MM.1S (cell line): Measurements from ENCODE around the gene IL1RAPL1.

Experiments
- DNase-seq: peaks from one replicate; pipeline ENCODE4 v3.0.0-alpha.2; 2015
- H2AFZ ChIP-seq: fragments of 300-600 bp; sonication (generic); 2 replicates; pipeline ENCODE4 v1.6.0; 2016; ENCODE audit warnings: antibody characterized with exemption, low read length
- H3F3A ChIP-seq: fragments of 300-600 bp; sonication (generic); 2 replicates; pipeline ENCODE4 v1.6.1; 2016; ENCODE audit warnings: mild to moderate bottlenecking, antibody characterized with exemption, low read length, moderate library complexity, mixed read lengths; ENCODE audit not compliant: insufficient read depth
- H3K27ac ChIP-seq: fragments of 300-600 bp; sonication (generic); 2 replicates; pipeline ENCODE4 v1.5.1; 2016; ENCODE audit warnings: mild to moderate bottlenecking, low read length
- H3K27me3 ChIP-seq: fragments of 300-600 bp; sonication (generic); replicated peaks from 2 replicates; pipeline ENCODE4 v1.6.0; 2016; ENCODE audit warnings: low read length; ENCODE audit not compliant: insufficient read depth
- H3K36me3 ChIP-seq: fragments of 300-600 bp; sonication (generic); replicated peaks from 2 replicates; pipeline ENCODE4 v1.6.1; 2016; ENCODE audit warnings: mild to moderate bottlenecking, low read length, mixed read lengths; ENCODE audit not compliant: insufficient read depth
- H3K4me1 ChIP-seq: fragments of 300-600 bp; sonication (generic); 2 replicates; pipeline ENCODE4 v1.6.1; 2016; ENCODE audit warnings: low read length, mixed read lengths
- H3K4me2 ChIP-seq: fragments of 300-600 bp; sonication (generic); 2 replicates; pipeline ENCODE4 v1.6.0; 2016; ENCODE audit warnings: low read depth, low read length
- H3K4me3 ChIP-seq: fragments of 300-600 bp; sonication (generic); 2 replicates; pipeline ENCODE4 v1.5.1; 2016; ENCODE audit warnings: low read length, mixed read lengths
- H3K79me2 ChIP-seq: fragments of 300-600 bp; sonication (generic); 2 replicates; pipeline ENCODE4 v1.6.1; 2016; ENCODE audit warnings: mixed run types, low read length, mixed read lengths
- H3K9ac ChIP-seq: fragments of 300-600 bp; sonication (generic); 2 replicates; pipeline ENCODE4 v1.6.1; 2016; ENCODE audit warnings: low read length, mixed read lengths
- H3K9me2 ChIP-seq: fragments of 300-600 bp; sonication (generic); replicated peaks from 2 replicates; pipeline ENCODE4 v1.6.1; 2016; ENCODE audit warnings: mild to moderate bottlenecking, low read length, mixed read lengths; ENCODE audit not compliant: insufficient read depth
- H3K9me3 ChIP-seq: fragments of 300-600 bp; sonication (generic); replicated peaks from 2 replicates; pipeline ENCODE4 v1.6.1; 2016; ENCODE audit warnings: mild to moderate bottlenecking, low read length, mixed read lengths; ENCODE audit not compliant: insufficient read depth
- H4K20me1 ChIP-seq: fragments of 300-600 bp; sonication (generic); 2 replicates; pipeline ENCODE4 v1.6.1; 2016; ENCODE audit warnings: mild to moderate bottlenecking, low read length, moderate library complexity, mixed read lengths; ENCODE audit not compliant: insufficient read depth
- CTCF ChIP-seq: fragments of 300-600 bp; sonication (generic); IDR thresholded peaks from 2 replicates; pipeline ENCODE4 v1.5.1; 2016; ENCODE audit warnings: antibody characterized with exemption, low read length, mixed read lengths
- EZH2 ChIP-seq: fragments of 300-600 bp; sonication (generic); optimal IDR thresholded peaks from 2 replicates; pipeline ENCODE3; 2017; ENCODE audit warnings: low read depth, mild to moderate bottlenecking, antibody characterized with exemption, low read length, mixed read lengths
- EZH2phosphoT487 ChIP-seq: fragments of 300-600 bp; sonication (generic); IDR thresholded peaks from 2 replicates; pipeline ENCODE4 v1.6.1; 2018; ENCODE audit warnings: antibody characterized with exemption, low read length

IL1RAPL1 gene

GRCh38 chrX:29447867-29448266, 860.6 kb downstream of the IL1RAPL1 start:
- Histone ChIP-seq H2AFZ (no peak overlapping the region), H3K4me1 (no peaks in the 10 kb centered on the region), H3K79me2 (no peaks in the 10 kb centered on the region), H3K9me2 (no peaks in the 10 kb centered on the region), H3K4me2 (no peak overlapping the region), H3K9ac (no peak overlapping the region), H3K9me3 (no peaks in the 10 kb centered on the region), H3K27me3 (no peaks in the 10 kb centered on the region), H3F3A (no peaks in the 10 kb centered on the region), H3K27ac (no peak overlapping the region), H3K36me3 (no peaks in the 10 kb centered on the region), H4K20me1 (no peaks in the 10 kb centered on the region), H3K4me3 (no peak overlapping the region)
- TF ChIP-seq EZH2 (no peak), EZH2phosphoT487 (no peak), CTCF (no peak)
- DNase-seq, result no peak

- Histone ChIP-seq H3K9me3 (no peaks in the 10 kb centered on the region), H3K4me2 (no peak overlapping the region), H3K4me3 (no peak overlapping the region), H3F3A (no peaks in the 10 kb centered on the region), H3K36me3 (no peaks in the 10 kb centered on the region), H3K9me2 (no peaks in the 10 kb centered on the region), H2AFZ (no peak overlapping the region), H3K9ac (no peak overlapping the region), H3K79me2 (no peaks in the 10 kb centered on the region), H4K20me1 (no peaks in the 10 kb centered on the region), H3K27ac (no peak overlapping the region), H3K27me3 (no peaks in the 10 kb centered on the region), H3K4me1 (no peaks in the 10 kb centered on the region)
- TF ChIP-seq CTCF (no peak), EZH2phosphoT487 (no peak), EZH2 (no peak)
- no peak for DNase-seq
These were observed 866.1 kb downstream of the IL1RAPL1 start for GRCh38 chrX:29453333-29453732.

GRCh38 chrX:29455702-29456101, 868.5 kb downstream of the IL1RAPL1 start:
- H3K9me2 ChIP-seq, result no peaks in the 10 kb centered on the region

More at GRCh38 chrX:29455702-29456101, 868.5 kb downstream of the IL1RAPL1 start:
- H3K36me3 ChIP-seq, result no peaks in the 10 kb centered on the region
- no peaks in the 10 kb centered on the region for H3K27me3 ChIP-seq
- H3K9ac ChIP-seq, result no peak overlapping the region
- H2AFZ ChIP-seq, result no peak overlapping the region
- H3K4me2 ChIP-seq, result no peak overlapping the region
- no peaks in the 10 kb centered on the region for H3K9me3 ChIP-seq
- H4K20me1 ChIP-seq, result no peaks in the 10 kb centered on the region
- no peaks in the 10 kb centered on the region for H3K79me2 ChIP-seq
- no peak overlapping the region for H3K4me3 ChIP-seq
- no peak overlapping the region for H3K27ac ChIP-seq
- H3F3A ChIP-seq, result no peaks in the 10 kb centered on the region
- DNase-seq, result no peak
- TF ChIP-seq CTCF (no peak), EZH2 (no peak), EZH2phosphoT487 (no peak)
- no peaks in the 10 kb centered on the region for H3K4me1 ChIP-seq
